ENCODE measurements around the gene PLA2G4B.

PLA2G4B gene

GRCh38 chr15:41838400-41838897 lies at the start of gene PLA2G4B:
Gene PLA2G4B, plus strand, starts transcription at chr15:41838847. Its CDS starts 67 bp downstream, at chr15:41838914.
- Histone ChIP-seq H3K4me3 (ENCODE audit: low read length) (no peak within 1 kb of the TSS), H3K9ac (ENCODE audit: low read length) (no peak within 1 kb of the TSS), H3K36me3 (ENCODE audit: control insufficient read depth, insufficient read depth, low read length) (no peaks in the 10 kb centered on the region), H3K27me3 (ENCODE audit: control insufficient read depth, insufficient read depth, low read length) (no peaks in the 10 kb centered on the region), H3K9me3 (ENCODE audit: control insufficient read depth, low read length) (no peaks in the 10 kb centered on the region), H3K4me1 (ENCODE audit: control insufficient read depth, insufficient read depth, low read length) (peaks cover 14% of the 10 kb centered on the region)

- no peaks in the 10 kb centered on the region for H3K27me3 ChIP-seq (ENCODE audit: control insufficient read depth, insufficient read depth, low read length)
- no peaks in the 10 kb centered on the region for H3K36me3 ChIP-seq (ENCODE audit: control insufficient read depth, insufficient read depth, low read length)
- H3K4me1 ChIP-seq (ENCODE audit: control insufficient read depth, insufficient read depth, low read length): peaks cover 35% of the 10 kb centered on the region
- H3K9ac ChIP-seq (ENCODE audit: low read length): no peak overlapping the region
- H3K4me3 ChIP-seq (ENCODE audit: low read length): no peak overlapping the region
- H3K9me3 ChIP-seq (ENCODE audit: control insufficient read depth, low read length): no peaks in the 10 kb centered on the region
These were observed 49.4 kb upstream of the PLA2G4B start for GRCh38 chr15:41789236-41789635.

GRCh38 chr15:41789662-41790061 lies 49.0 kb upstream of the PLA2G4B start:
- Histone ChIP-seq H3K4me1 (ENCODE audit: control insufficient read depth, insufficient read depth, low read length) (peaks cover 35% of the 10 kb centered on the region), H3K4me3 (ENCODE audit: low read length) (no peak overlapping the region), H3K36me3 (ENCODE audit: control insufficient read depth, insufficient read depth, low read length) (no peaks in the 10 kb centered on the region), H3K9ac (ENCODE audit: low read length) (no peak overlapping the region), H3K9me3 (ENCODE audit: control insufficient read depth, low read length) (no peaks in the 10 kb centered on the region), H3K27me3 (ENCODE audit: control insufficient read depth, insufficient read depth, low read length) (no peaks in the 10 kb centered on the region)

- no peaks in the 10 kb centered on the region for H3K27me3 ChIP-seq (ENCODE audit: control insufficient read depth, insufficient read depth, low read length)
- H3K4me3 ChIP-seq (ENCODE audit: low read length): no peak overlapping the region
- no peaks in the 10 kb centered on the region for H3K9me3 ChIP-seq (ENCODE audit: control insufficient read depth, low read length)
- H3K9ac ChIP-seq (ENCODE audit: low read length): no peak overlapping the region
- H3K4me1 ChIP-seq (ENCODE audit: control insufficient read depth, insufficient read depth, low read length): peaks cover 35% of the 10 kb centered on the region
- no peaks in the 10 kb centered on the region for H3K36me3 ChIP-seq (ENCODE audit: control insufficient read depth, insufficient read depth, low read length)
These were observed 48.5 kb upstream of the PLA2G4B start for GRCh38 chr15:41790169-41790568.

GRCh38 chr15:41790756-41791546 lies 47.7 kb upstream of the PLA2G4B start:
- H3K9ac ChIP-seq (ENCODE audit: low read length): no peak overlapping the region
- H3K9me3 ChIP-seq (ENCODE audit: control insufficient read depth, low read length): no peaks in the 10 kb centered on the region
- no peaks in the 10 kb centered on the region for H3K27me3 ChIP-seq (ENCODE audit: control insufficient read depth, insufficient read depth, low read length)
- H3K4me3 ChIP-seq (ENCODE audit: low read length): no peak overlapping the region
- H3K36me3 ChIP-seq (ENCODE audit: control insufficient read depth, insufficient read depth, low read length): no peaks in the 10 kb centered on the region
- H3K4me1 ChIP-seq (ENCODE audit: control insufficient read depth, insufficient read depth, low read length): peaks cover 35% of the 10 kb centered on the region

- Histone ChIP-seq H3K9ac (ENCODE audit: low read length) (no peak overlapping the region), H3K4me1 (ENCODE audit: control insufficient read depth, insufficient read depth, low read length) (peaks cover 40% of the 10 kb centered on the region), H3K27me3 (ENCODE audit: control insufficient read depth, insufficient read depth, low read length) (no peaks in the 10 kb centered on the region), H3K9me3 (ENCODE audit: control insufficient read depth, low read length) (no peaks in the 10 kb centered on the region), H3K36me3 (ENCODE audit: control insufficient read depth, insufficient read depth, low read length) (no peaks in the 10 kb centered on the region), H3K4me3 (ENCODE audit: low read length) (no peak overlapping the region)
These were observed 47.1 kb upstream of the PLA2G4B start for GRCh38 chr15:41791547-41791937.

- H3K36me3 ChIP-seq (ENCODE audit: control insufficient read depth, insufficient read depth, low read length): no peaks in the 10 kb centered on the region
- H3K27me3 ChIP-seq (ENCODE audit: control insufficient read depth, insufficient read depth, low read length): no peaks in the 10 kb centered on the region
- H3K4me3 ChIP-seq (ENCODE audit: low read length): no peak overlapping the region
- no peak overlapping the region for H3K9ac ChIP-seq (ENCODE audit: low read length)
- H3K9me3 ChIP-seq (ENCODE audit: control insufficient read depth, low read length): no peaks in the 10 kb centered on the region
- peaks cover 45% of the 10 kb centered on the region for H3K4me1 ChIP-seq (ENCODE audit: control insufficient read depth, insufficient read depth, low read length)
These were observed 46.5 kb upstream of the PLA2G4B start for GRCh38 chr15:41792000-41792637.

- Histone ChIP-seq H3K4me3 (ENCODE audit: low read length) (no peak overlapping the region), H3K27me3 (ENCODE audit: control insufficient read depth, insufficient read depth, low read length) (no peaks in the 10 kb centered on the region), H3K9me3 (ENCODE audit: control insufficient read depth, low read length) (no peaks in the 10 kb centered on the region), H3K9ac (ENCODE audit: low read length) (no peak overlapping the region), H3K4me1 (ENCODE audit: control insufficient read depth, insufficient read depth, low read length) (peaks cover 37% of the 10 kb centered on the region), H3K36me3 (ENCODE audit: control insufficient read depth, insufficient read depth, low read length) (no peaks in the 10 kb centered on the region)
These were observed 44.6 kb upstream of the PLA2G4B start for GRCh38 chr15:41794081-41794480.

- H3K36me3 ChIP-seq (ENCODE audit: control insufficient read depth, insufficient read depth, low read length): no peaks in the 10 kb centered on the region
- no peaks in the 10 kb centered on the region for H3K27me3 ChIP-seq (ENCODE audit: control insufficient read depth, insufficient read depth, low read length)
- no peaks in the 10 kb centered on the region for H3K9me3 ChIP-seq (ENCODE audit: control insufficient read depth, low read length)
- peaks cover 17% of the 10 kb centered on the region for H3K4me1 ChIP-seq (ENCODE audit: control insufficient read depth, insufficient read depth, low read length)
- no peak overlapping the region for H3K9ac ChIP-seq (ENCODE audit: low read length)
- no peak overlapping the region for H3K4me3 ChIP-seq (ENCODE audit: low read length)
These were observed 42.4 kb upstream of the PLA2G4B start for GRCh38 chr15:41795996-41796856.

- Histone ChIP-seq H3K9ac (ENCODE audit: low read length) (no peak overlapping the region), H3K36me3 (ENCODE audit: control insufficient read depth, insufficient read depth, low read length) (no peaks in the 10 kb centered on the region), H3K4me1 (ENCODE audit: control insufficient read depth, insufficient read depth, low read length) (peaks cover 13% of the 10 kb centered on the region), H3K9me3 (ENCODE audit: control insufficient read depth, low read length) (no peaks in the 10 kb centered on the region), H3K4me3 (ENCODE audit: low read length) (no peak overlapping the region), H3K27me3 (ENCODE audit: control insufficient read depth, insufficient read depth, low read length) (no peaks in the 10 kb centered on the region)
These were observed 41.3 kb upstream of the PLA2G4B start for GRCh38 chr15:41797201-41797944.

GRCh38 chr15:41798607-41799487 lies 39.8 kb upstream of the PLA2G4B start:
- peaks cover 13% of the 10 kb centered on the region for H3K4me1 ChIP-seq (ENCODE audit: control insufficient read depth, insufficient read depth, low read length)
- no peaks in the 10 kb centered on the region for H3K36me3 ChIP-seq (ENCODE audit: control insufficient read depth, insufficient read depth, low read length)
- H3K9ac ChIP-seq (ENCODE audit: low read length): no peak overlapping the region
- H3K4me3 ChIP-seq (ENCODE audit: low read length): no peak overlapping the region
- H3K9me3 ChIP-seq (ENCODE audit: control insufficient read depth, low read length): no peaks in the 10 kb centered on the region
- no peaks in the 10 kb centered on the region for H3K27me3 ChIP-seq (ENCODE audit: control insufficient read depth, insufficient read depth, low read length)
